HEK293T (cell line): ENCODE results near the gene LGALS3BP.

Experiments
- ARNT ChIP-seq: fragments of 450-650 bp; IDR thresholded peaks from 2 replicates; pipeline ENCODE4 v1.6.1; 2017; ENCODE audit warnings: mild to moderate bottlenecking
- FOXK2 ChIP-seq: fragments of 450-650 bp; IDR thresholded peaks from 2 replicates; pipeline ENCODE4 v1.6.1; 2016; ENCODE audit warnings: mild to moderate bottlenecking
- SUZ12 ChIP-seq: fragments of 450-650 bp; IDR thresholded peaks from 2 replicates; pipeline ENCODE4 v1.6.1; 2016; ENCODE audit warnings: mild to moderate bottlenecking
- TARDBP ChIP-seq: fragments of 450-650 bp; IDR thresholded peaks from 2 replicates; pipeline ENCODE4 v1.6.1; 2016

- TF ChIP-seq FOXK2: no peak
- no peak for TF ChIP-seq TARDBP
- TF ChIP-seq ARNT: no peak
- no peak for TF ChIP-seq SUZ12
These were observed 7.8 kb downstream of the LGALS3BP start for GRCh38 chr17:78971756-78972506.
